Measurements from ENCODE around the gene CARM1.
A peak's percentile ranks its signal among the peaks of the same experiment; 100 is the strongest.
"Not testable (repeated sequence)": the region's sequence is repeated elsewhere in the genome, so short reads cannot be mapped to it uniquely, and the experiment has no call there.

CARM1 gene

GRCh38 chr19:10928563-10929401 lies 57.4 kb downstream of the CARM1 start, which contains the start of the genes TIMM29 and YIPF2:
TIMM29 (plus strand) TSS chr19:10928811; CDS start chr19:10928823, 12 bp downstream.
YIPF2 (minus strand) TSS chr19:10928639; CDS start chr19:10928410, 229 bp downstream.
- peak; percentile 93 to 95 (median 94) for DNase-seq (ENCODE audit: low read depth in 3 of 3)

DNA sequence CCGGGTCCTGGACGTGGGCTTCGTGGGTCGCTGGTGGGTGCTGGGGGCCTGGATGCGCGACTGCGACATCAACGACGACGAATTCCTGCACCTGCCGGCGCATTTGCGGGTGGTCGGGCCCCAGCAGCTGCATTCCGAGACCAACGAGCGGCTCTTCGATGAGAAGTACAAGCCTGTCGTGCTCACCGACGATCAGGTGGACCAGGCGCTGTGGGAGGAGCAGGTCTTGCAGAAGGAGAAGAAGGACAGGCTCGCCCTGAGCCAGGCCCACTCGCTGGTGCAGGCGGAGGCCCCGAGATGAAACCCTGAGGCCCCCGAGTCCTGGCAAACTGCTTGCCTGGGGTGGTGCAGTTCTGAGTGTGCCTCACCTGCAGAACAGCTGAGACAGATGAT lies 58.0 kb downstream of the CARM1 start:
- no peak for DNase-seq (ENCODE audit: low read depth in 3 of 3)

DNA sequence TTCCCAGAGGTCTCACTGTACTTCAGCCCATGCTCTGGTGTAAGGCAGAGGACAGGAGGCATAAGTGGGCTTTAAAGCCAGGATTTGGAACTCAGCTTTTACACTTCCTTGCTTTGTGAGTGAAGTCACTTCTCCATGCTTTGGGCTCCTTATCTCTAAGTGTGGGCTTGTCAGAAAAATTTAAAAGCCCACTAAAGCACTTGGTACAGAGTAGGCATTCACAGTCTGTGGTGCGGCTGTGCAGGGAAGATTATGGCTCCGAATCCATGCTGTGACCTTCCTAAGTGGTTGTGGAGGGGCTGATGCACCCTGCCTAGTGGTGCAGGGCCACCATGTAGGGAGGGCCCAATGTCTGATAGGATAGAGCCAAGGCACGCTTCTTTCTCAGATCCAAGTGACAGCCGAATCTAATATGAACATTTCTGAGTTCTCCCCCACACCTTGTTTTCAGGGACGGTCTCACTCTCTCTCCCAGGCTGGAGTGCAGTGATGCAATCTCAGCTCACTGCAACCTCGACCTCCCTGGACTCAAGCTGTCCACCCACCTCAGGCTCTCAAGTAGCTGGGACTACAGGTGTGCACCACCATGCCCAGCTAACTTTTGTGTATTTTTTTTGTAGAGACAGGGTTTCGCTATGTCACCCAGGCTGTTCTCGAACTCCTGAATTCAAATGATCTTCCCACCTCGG lies 64.2 kb downstream of the CARM1 start:
- DNase-seq (ENCODE audit: low read depth in 3 of 3) = no peak

GRCh38 chr19:10936661-10937084 lies 65.3 kb downstream of the CARM1 start:
- DNase-seq (ENCODE audit: low read depth in 3 of 3) = peak in 1 of 3 donors; percentile 29

DNA sequence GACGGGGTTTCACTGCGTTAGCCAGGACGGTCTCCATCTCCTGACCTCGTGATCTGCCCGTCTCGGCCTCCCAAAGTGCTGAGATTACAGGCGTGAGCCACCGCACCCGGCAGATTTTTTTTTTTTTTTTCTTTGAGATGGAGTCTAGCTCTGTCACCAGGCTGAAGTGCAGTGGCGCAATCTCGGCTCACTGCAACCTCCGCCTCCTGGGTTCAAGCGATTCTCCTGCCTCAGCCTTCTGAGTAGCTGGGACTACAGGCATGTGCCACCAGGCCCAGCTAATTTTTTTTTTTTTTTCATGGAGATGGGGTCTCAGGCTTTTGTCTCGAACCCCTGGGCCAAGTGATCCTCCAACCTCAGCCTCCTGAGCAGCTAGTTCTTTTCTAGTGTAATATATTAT lies 70.3 kb downstream of the CARM1 start:
- not testable (repeated sequence) for DNase-seq (ENCODE audit: low read depth in 3 of 3)

DNA sequence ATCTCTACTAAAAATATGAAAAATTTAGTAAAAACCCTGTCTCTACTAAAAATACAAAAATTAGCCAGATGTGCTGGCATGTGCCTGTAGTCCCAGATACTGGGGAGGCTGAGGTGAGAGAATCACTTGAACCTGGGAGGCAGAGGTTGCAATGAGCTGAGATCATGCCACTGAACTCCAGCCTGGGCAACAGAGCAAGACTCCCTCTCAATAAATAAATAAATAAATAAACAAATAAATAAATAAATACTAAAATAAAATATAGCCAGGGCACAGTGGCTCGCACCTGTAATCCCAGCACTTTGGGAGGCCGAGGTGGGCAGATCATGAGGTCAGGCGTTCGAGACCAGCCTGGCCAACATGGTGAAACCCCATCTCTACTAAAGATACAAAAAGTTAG lies 72.1 kb downstream of the CARM1 start:
- not testable (repeated sequence) for DNase-seq (ENCODE audit: low read depth in 3 of 3)

DNA sequence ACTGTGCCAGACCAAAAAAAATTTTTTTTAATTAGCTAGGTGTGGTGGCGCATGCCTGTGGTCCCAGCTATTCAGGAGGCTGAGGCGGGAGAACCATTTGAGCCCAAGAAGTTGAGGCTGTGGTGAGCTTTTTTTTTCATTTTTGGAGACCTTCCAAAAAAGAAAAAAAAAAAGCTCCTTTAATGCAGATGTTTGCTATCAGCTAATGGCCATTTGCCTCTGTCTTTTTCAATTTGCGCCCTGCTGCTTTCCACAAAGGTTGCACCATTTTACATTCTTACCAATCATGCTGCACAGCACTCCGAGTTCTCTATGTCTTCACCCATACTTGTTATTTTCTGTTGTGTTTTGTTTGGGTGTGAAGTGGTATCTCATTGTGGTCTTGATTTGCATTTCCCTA lies 73.9 kb downstream of the CARM1 start:
- DNase-seq (ENCODE audit: low read depth in 3 of 3) = no peak

GRCh38 chr19:10946958-10947657 lies 75.8 kb downstream of the CARM1 start:
- no peak for DNase-seq (ENCODE audit: low read depth in 3 of 3)

DNA sequence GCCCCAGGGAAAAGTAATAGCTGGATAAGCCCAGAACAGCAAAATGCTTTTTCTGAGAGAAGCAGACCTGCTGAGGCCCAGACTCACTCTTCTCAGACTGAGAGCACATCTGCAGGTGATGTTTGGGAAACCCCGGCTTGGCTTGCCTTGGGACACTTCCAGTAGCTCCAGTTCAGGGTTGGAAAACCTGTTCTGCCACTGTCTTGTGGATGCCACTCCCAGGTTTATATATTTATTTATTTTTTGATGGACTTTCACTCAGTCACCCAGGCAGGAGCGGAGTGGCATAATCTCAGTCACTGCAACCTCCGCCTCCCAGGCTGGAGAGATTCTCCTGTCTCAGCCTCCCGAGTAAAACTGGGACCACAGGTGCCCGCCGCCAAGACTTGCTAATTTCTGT lies 81.5 kb downstream of the CARM1 start:
- no peak for DNase-seq (ENCODE audit: low read depth in 3 of 3)

DNA sequence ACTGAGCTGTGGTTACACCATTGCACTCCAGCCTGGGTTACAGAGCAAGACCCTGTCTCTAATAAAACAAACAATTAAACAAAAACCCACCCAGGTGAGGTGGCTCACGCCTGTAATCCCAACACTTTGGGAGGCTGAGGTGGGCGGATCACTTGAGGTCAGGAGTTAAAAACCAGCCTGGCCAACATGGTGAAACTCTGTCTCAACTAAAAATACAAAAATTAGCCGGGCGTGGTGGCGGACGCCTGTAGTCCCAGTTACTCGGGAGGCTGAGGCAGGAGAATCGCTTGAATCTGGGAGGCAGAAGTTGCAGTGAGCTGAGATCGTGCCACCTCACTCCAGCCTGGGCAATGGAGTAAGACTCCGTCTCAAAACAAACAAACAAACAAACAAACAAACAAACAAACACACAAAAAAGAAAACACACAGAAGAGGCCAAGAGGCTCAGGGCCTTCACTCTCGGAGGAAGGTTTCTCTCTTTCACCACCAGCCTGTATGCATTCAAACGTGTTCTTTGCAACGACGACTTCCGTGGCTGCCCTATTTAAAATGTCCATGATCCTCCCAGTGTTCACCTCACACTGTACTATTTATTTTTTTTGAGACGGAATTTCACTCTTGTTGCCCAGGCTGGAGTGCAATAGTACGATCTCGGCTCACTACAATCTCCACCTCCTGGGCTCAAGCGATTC lies 88.1 kb downstream of the CARM1 start:
- DNase-seq (ENCODE audit: low read depth in 3 of 3) = not testable (repeated sequence)

DNA sequence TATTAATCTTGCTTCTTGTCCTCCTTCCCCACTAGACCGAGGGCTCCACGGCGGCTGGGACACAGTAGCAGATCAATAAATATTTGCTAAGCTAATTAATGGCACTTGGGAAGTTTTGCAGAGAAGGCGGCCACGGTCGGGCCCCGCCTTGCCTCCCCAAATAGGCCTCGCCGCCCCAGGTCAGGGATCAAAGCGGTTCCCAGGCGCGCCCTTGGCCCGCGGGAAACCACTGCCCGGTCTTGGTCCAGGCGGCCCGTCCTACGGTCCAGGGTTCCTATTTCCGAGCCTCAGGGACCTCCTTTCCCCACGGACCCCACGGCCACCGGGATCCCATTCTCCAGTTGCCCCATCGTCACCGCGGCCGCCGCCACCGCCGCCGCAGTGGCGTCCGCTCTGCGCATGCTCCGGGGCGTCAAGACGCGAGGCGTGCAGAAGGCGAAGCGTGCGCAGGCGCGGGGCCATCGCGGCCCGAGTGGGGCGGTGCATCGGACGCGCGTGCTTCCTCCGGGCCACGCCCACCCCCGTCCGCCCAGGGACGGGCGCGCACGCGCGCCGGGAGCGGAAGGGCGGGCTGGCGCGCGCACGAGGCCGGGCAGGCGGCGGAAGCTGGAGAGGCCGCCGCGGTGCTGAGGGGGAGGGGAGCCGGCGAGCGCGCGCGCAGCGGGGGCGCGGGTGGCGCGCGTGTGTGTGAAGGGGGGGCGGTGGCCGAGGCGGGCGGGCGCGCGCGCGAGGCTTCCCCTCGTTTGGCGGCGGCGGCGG lies 89.1 kb downstream of the CARM1 start, which contains the start of gene SMARCA4:
Gene SMARCA4, plus strand, starts transcription at position 717 of the 759 bp plus-strand sequence. CDS start 23,122 bp downstream, outside the sequence.
- DNase-seq (ENCODE audit: low read depth in 3 of 3) = peak; percentile 96 to 97 (median 96)

GRCh38 chr19:10961073-10961860 lies 89.9 kb downstream of the CARM1 start:
- DNase-seq (ENCODE audit: low read depth in 3 of 3) = peak in 1 of 3 donors; percentile 27

DNA sequence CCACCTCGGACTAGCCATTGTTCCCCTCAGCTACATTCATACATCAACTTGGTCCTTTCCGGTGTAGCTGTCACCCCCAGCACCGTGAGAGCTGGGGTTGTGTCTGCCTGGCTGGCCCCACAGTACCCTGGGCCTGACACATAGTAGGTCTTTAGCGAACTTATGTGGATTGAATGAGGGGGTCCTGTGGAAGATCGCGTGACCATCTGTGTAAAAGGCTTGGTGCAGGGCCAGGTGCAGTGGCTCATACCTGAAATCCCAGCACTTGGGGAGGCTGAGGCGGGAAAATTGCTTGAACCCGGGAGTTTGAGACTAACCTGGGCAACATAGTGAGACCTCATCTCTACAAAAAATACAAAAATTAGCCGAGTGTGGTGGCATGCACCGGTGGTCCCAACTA lies 91.5 kb downstream of the CARM1 start:
- DNase-seq (ENCODE audit: low read depth in 3 of 3) = no peak

GRCh38 chr19:10963865-10964264 lies 92.5 kb downstream of the CARM1 start:
- DNase-seq (ENCODE audit: low read depth in 3 of 3) = no peak

- DNase-seq (ENCODE audit: low read depth in 3 of 3) = no peak
These were observed 93.5 kb downstream of the CARM1 start for GRCh38 chr19:10964903-10965302.

GRCh38 chr19:10965398-10965797 lies 94.0 kb downstream of the CARM1 start:
- no peak for DNase-seq (ENCODE audit: low read depth in 3 of 3)

DNA sequence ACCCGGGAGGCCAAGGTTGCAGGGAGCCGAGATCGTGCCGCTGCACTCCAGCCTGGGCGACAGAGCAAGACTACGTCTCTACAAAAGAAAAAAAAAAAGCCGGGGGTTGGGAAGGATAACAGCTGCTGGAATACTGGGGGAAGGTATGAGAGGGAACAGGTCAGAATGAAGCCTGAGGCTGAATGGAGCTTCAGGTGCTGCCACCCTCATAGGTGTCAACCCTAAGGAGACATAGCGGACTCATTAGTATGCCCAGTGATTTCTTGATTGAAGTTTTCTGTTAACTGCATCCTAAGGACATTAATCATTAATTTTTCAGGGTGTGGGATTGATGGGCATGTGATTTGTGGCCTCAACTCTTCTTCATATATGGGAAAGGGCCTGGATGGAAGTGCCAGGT lies 95.5 kb downstream of the CARM1 start:
- no peak for DNase-seq (ENCODE audit: low read depth in 3 of 3)

DNA sequence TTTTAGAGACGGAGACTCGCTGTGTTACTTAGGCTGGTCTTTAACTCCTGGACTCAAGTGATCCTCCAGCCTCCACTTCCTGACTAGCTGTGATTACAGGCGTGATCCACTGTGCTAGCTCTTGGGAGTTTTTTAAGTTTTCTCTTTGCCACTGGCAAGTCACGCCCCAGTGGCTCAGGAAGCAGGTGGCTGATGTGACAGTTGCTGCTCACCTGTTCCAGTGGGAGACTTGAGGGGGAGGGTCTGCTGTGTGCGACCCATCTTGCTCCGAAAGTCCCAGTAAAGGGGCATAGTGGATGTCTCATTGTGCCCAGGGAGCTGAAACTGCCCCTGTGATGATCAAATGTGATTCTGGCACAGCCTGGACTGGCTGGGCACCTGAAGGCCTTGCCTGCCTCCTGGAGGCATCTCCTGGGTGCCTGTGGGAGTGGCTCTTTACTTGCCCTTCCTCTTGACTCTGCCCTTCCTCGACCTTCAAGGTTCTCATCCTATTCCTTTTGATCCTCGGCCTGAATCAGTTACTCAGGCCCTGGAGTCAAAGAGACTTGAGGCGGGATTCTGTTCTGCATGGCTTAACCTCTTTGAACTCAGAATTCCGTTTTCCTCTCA lies 97.3 kb downstream of the CARM1 start:
- no peak for DNase-seq (ENCODE audit: low read depth in 3 of 3)

- no peak for DNase-seq (ENCODE audit: low read depth in 3 of 3)
These were observed 99.9 kb downstream of the CARM1 start for GRCh38 chr19:10971107-10971726.
